Fibroblast of peridontal ligament (primary cell): ENCODE data around the gene ADAMTS17.

Source experiments
- DNase-seq: peaks from one replicate; pipeline ENCODE4 v3.0.0-alpha.2; 2010; ENCODE audit errors: extremely low read depth

ADAMTS17 gene

GRCh38 chr15:100026041-100026440 is 315.7 kb downstream of the ADAMTS17 start:
- DNase-seq: no peak

- no peak for DNase-seq
Measured at GRCh38 chr15:100022806-100023205, 319.0 kb downstream of the ADAMTS17 start.

GRCh38 chr15:100022391-100022790 is 319.4 kb downstream of the ADAMTS17 start:
- no peak for DNase-seq

GRCh38 chr15:100021653-100022052 is 320.1 kb downstream of the ADAMTS17 start:
- no peak for DNase-seq

- DNase-seq: no peak
Measured at GRCh38 chr15:100020614-100021013, 321.2 kb downstream of the ADAMTS17 start.

- no peak for DNase-seq
Measured at GRCh38 chr15:100020189-100020588, 321.6 kb downstream of the ADAMTS17 start.

- DNase-seq: no peak
Measured at GRCh38 chr15:100019601-100020000, 322.2 kb downstream of the ADAMTS17 start.

GRCh38 chr15:100018191-100018590 is 323.6 kb downstream of the ADAMTS17 start:
- DNase-seq: no peak

- no peak for DNase-seq
Measured at GRCh38 chr15:100017140-100017539, 324.6 kb downstream of the ADAMTS17 start.

GRCh38 chr15:100016632-100017031 is 325.1 kb downstream of the ADAMTS17 start:
- no peak for DNase-seq

GRCh38 chr15:100011235-100011634 is 330.5 kb downstream of the ADAMTS17 start:
- DNase-seq: no peak

GRCh38 chr15:100009372-100009771 is 332.4 kb downstream of the ADAMTS17 start:
- no peak for DNase-seq

- no peak for DNase-seq
Measured at GRCh38 chr15:100008258-100008657, 333.5 kb downstream of the ADAMTS17 start.

- no peak for DNase-seq
Measured at GRCh38 chr15:100007609-100008008, 334.2 kb downstream of the ADAMTS17 start.

- DNase-seq: no peak
Measured at GRCh38 chr15:100005715-100006114, 336.1 kb downstream of the ADAMTS17 start.

- DNase-seq: no peak
Measured at GRCh38 chr15:100005013-100005412, 336.8 kb downstream of the ADAMTS17 start.

GRCh38 chr15:100002787-100003536 is 338.8 kb downstream of the ADAMTS17 start:
- no peak for DNase-seq

GRCh38 chr15:100002086-100002620 is 339.6 kb downstream of the ADAMTS17 start:
- no peak for DNase-seq

- no peak for DNase-seq
Measured at GRCh38 chr15:100001405-100001804, 340.4 kb downstream of the ADAMTS17 start.

- DNase-seq: no peak
Measured at GRCh38 chr15:99999282-100000070, 342.3 kb downstream of the ADAMTS17 start.

GRCh38 chr15:99998661-99999101 is 343.1 kb downstream of the ADAMTS17 start:
- DNase-seq: no peak

GRCh38 chr15:99997112-99997651 is 344.6 kb downstream of the ADAMTS17 start:
- no peak for DNase-seq
